ENCODE measurements around the gene WDR3.

DNA sequence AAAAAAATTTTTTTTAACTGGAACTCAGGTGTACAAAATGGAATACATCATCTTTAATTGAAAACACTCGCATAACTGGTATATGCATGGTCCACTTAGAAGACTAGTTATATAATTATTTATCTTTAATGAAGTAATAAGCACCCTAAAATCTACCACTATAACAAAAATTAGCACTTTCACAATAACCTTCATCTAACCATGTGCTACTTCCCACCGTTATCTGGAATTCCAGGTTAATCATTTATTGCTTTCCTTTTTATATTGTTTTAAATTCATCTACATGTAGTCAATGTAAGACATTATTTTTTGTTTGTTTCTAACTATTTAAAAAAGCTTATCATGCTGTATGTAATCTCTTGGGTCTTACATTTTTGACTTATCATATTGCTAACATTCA is 39.1 kb upstream of the WDR3 start:
- TF ChIP-seq SUZ12 (IDR thresholded peaks at IDR 0.05; ENCODE audit: extremely low read depth, insufficient read depth, insufficient read length): no peak
- no peak for TF ChIP-seq ZNF274 (IDR thresholded peaks at IDR 0.05; ENCODE audit: low read depth, low read length)
- no peak for TF ChIP-seq YY1 (IDR thresholded peaks at IDR 0.05; ENCODE audit: insufficient read depth, insufficient read length)
